Measurements from ENCODE around the gene MBD5.

DNA sequence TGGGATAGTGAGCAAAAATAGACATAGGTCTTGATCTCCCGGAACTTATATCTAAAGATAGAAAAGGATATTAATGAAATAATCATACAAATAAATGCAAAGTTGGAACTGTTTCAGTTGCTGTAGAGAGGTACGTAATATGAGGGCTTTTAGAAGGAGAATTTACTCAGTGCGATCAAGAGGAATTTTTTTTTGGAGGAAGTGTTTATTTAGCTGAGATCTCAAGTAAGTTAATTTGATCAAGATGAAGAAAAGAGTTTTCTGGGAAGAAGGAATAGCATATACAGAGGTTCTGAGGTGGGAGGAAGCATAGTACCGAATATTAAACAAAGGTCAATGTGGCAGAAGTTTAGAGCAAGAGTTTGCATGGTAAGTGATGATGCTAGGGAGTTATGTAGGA, 11.3 kb downstream of the MBD5 start:
- TF ChIP-seq, protein P1, sequence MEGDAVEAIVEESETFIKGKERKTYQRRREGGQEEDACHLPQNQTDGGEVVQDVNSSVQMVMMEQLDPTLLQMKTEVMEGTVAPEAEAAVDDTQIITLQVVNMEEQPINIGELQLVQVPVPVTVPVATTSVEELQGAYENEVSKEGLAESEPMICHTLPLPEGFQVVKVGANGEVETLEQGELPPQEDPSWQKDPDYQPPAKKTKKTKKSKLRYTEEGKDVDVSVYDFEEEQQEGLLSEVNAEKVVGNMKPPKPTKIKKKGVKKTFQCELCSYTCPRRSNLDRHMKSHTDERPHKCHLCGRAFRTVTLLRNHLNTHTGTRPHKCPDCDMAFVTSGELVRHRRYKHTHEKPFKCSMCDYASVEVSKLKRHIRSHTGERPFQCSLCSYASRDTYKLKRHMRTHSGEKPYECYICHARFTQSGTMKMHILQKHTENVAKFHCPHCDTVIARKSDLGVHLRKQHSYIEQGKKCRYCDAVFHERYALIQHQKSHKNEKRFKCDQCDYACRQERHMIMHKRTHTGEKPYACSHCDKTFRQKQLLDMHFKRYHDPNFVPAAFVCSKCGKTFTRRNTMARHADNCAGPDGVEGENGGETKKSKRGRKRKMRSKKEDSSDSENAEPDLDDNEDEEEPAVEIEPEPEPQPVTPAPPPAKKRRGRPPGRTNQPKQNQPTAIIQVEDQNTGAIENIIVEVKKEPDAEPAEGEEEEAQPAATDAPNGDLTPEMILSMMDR (IDR thresholded peaks at IDR 0.05), result no peak
- no peak for TF ChIP-seq POLR2A (IDR thresholded peaks at IDR 0.05)
